HL-60 (cell line): Measurements from ENCODE around the gene CSNK1D. TPM values are rescaled to one million over a fixed set of nuclear protein-coding genes. Genes with fewer than 3 reads are reported as not detected.
"Not testable (repeated sequence)": the region's sequence is repeated elsewhere in the genome, so short reads cannot be mapped to it uniquely, and the experiment has no call there.

Experiments
- DNase-seq, 2 experiments: peaks; one replicate each; pipeline ENCODE4 v3.0.0-alpha.2; 2010 to 2020; ENCODE audit warnings: low read depth in 1 of 2, low spot score in 1 of 2
- H3K27ac ChIP-seq: fragments of 250-450 bp; sonication (Bioruptor Pico); replicated peaks from 2 replicates; pipeline ENCODE4 v1.5.1; 2020; ENCODE audit warnings: mild to moderate bottlenecking, moderate library complexity
- H3K27me3 ChIP-seq: fragments of 250-450 bp; sonication (Bioruptor Pico); 2 replicates; pipeline ENCODE4 v1.5.1; 2021; ENCODE audit warnings: mild to moderate bottlenecking, moderate library complexity; ENCODE audit not compliant: insufficient read depth, poor library complexity, severe bottlenecking
- H3K4me3 ChIP-seq: replicated peaks from 2 replicates; pipeline ENCODE4 v1.5.1; 2011; ENCODE audit warnings: mild to moderate bottlenecking, control low read depth, low read length; ENCODE audit not compliant: insufficient read depth
- GABPA ChIP-seq: IDR thresholded peaks from 2 replicates; pipeline ENCODE4 v1.6.1; 2012; ENCODE audit warnings: low read depth
- POLR2AphosphoS5 ChIP-seq: IDR thresholded peaks from 2 replicates; pipeline ENCODE4 v1.6.1; 2012; ENCODE audit warnings: low read depth
- SPI1 ChIP-seq: IDR thresholded peaks from 2 replicates; pipeline ENCODE4 v1.6.1; 2012; ENCODE audit warnings: low read depth, mild to moderate bottlenecking, borderline replicate concordance
- microRNA-seq: library from miRNA; unstranded; fragments of <30 nt; microRNA quantifications from one replicate; pipeline ENCODE4, GENCODE V29; 2018
- TF ChIP-seq, protein P1 (sequence below): IDR thresholded peaks from 2 replicates; pipeline ENCODE4 v1.6.1; 2012; ENCODE audit warnings: low read depth; ENCODE audit not compliant: insufficient replicate concordance
- TF ChIP-seq, protein P2 (sequence below): IDR thresholded peaks from one replicate; pipeline ENCODE4 v1.5.1; 2011; ENCODE audit warnings: low read length, control low read depth, inconsistent platforms; ENCODE audit not compliant: insufficient read depth

The CSNK1D gene

GRCh38 chr17:82193520-82194220 lies 79.8 kb downstream of the CSNK1D start:
- Histone ChIP-seq H3K4me3 (peak overlapping the region; percentile 39), H3K27me3 (no peaks in the 10 kb centered on the region), H3K27ac (peak overlapping the region; percentile 85)
- DNase-seq = peak; percentile 62 to 77
- peak; percentile 70 for TF ChIP-seq GABPA
- TF ChIP-seq SPI1 = peak; percentile 99
- TF ChIP-seq, protein P1, sequence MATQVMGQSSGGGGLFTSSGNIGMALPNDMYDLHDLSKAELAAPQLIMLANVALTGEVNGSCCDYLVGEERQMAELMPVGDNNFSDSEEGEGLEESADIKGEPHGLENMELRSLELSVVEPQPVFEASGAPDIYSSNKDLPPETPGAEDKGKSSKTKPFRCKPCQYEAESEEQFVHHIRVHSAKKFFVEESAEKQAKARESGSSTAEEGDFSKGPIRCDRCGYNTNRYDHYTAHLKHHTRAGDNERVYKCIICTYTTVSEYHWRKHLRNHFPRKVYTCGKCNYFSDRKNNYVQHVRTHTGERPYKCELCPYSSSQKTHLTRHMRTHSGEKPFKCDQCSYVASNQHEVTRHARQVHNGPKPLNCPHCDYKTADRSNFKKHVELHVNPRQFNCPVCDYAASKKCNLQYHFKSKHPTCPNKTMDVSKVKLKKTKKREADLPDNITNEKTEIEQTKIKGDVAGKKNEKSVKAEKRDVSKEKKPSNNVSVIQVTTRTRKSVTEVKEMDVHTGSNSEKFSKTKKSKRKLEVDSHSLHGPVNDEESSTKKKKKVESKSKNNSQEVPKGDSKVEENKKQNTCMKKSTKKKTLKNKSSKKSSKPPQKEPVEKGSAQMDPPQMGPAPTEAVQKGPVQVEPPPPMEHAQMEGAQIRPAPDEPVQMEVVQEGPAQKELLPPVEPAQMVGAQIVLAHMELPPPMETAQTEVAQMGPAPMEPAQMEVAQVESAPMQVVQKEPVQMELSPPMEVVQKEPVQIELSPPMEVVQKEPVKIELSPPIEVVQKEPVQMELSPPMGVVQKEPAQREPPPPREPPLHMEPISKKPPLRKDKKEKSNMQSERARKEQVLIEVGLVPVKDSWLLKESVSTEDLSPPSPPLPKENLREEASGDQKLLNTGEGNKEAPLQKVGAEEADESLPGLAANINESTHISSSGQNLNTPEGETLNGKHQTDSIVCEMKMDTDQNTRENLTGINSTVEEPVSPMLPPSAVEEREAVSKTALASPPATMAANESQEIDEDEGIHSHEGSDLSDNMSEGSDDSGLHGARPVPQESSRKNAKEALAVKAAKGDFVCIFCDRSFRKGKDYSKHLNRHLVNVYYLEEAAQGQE = no peak
- TF ChIP-seq, protein P2, sequence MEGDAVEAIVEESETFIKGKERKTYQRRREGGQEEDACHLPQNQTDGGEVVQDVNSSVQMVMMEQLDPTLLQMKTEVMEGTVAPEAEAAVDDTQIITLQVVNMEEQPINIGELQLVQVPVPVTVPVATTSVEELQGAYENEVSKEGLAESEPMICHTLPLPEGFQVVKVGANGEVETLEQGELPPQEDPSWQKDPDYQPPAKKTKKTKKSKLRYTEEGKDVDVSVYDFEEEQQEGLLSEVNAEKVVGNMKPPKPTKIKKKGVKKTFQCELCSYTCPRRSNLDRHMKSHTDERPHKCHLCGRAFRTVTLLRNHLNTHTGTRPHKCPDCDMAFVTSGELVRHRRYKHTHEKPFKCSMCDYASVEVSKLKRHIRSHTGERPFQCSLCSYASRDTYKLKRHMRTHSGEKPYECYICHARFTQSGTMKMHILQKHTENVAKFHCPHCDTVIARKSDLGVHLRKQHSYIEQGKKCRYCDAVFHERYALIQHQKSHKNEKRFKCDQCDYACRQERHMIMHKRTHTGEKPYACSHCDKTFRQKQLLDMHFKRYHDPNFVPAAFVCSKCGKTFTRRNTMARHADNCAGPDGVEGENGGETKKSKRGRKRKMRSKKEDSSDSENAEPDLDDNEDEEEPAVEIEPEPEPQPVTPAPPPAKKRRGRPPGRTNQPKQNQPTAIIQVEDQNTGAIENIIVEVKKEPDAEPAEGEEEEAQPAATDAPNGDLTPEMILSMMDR = no peak
- peak; percentile 69 for TF ChIP-seq POLR2AphosphoS5

DNA sequence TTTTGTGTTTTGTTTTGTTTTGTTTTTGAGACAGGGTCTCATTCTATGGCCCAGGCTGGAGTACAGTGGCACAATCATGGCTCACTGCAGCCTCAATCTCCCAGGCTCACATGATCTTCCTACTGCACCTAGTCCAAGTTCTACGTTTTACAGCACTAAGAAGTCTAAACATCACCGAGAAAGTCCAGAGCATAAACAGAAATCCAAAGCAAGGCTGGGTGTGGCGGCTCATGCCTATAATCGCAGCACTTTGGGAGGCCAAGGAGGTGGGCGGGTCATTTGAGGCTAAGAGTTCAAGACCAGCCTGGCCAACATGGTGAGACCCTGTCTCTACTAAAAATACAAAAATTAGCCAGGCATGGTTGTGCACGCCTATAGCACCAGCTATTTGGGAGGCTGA lies 80.5 kb downstream of the CSNK1D start:
- not testable (repeated sequence) for H3K4me3 ChIP-seq, DNase-seq, H3K27me3 ChIP-seq
- H3K27ac ChIP-seq = peak overlapping the region; percentile 85

Small RNA genes lying within 50 kb of the gene (microRNA-seq; reads per million reads assigned to microRNA genes)
- not detected for gene MIR6787
